HG02938 (cell line): ENCODE data around the gene UNC13C.

Experiments
- ATAC-seq: cut with Tn5 transposase; IDR thresholded peaks from one replicate; pipeline ENCODE4 v1.9.1; 2021; ENCODE audit warnings: mild to moderate bottlenecking, moderate library complexity; ENCODE audit not compliant: unreplicated experiment

Gene UNC13C

GRCh38 chr15:54282228-54282836 is 304.1 kb downstream of the UNC13C start:
- no peak for ATAC-seq

GRCh38 chr15:54288049-54288448 is 309.8 kb downstream of the UNC13C start:
- ATAC-seq: peak; percentile 39

- peak; percentile 93 for ATAC-seq
Observed at GRCh38 chr15:54289590-54290136, 311.4 kb downstream of the UNC13C start.

- peak; percentile 68 for ATAC-seq
Observed at GRCh38 chr15:54298396-54298795, 320.2 kb downstream of the UNC13C start.

DNA sequence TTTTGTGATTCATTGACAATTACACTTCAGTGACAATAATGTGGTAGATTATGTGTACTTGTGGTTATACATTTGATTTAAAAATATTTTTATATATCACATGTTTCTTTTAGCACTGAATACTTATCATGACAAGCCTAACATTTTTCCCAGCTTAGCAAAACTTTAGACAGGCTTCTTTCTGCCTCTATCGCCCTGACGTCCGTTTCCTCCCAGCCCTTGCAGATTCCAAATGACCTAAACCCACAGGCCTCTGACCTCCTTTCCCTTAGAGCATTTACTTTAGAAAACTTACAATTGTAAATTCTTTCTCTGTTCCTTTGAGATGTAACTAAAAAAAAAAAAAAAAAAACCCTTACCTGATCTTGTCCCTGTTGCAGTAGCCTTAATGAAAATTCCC is 326.1 kb downstream of the UNC13C start:
- no peak for ATAC-seq

GRCh38 chr15:54305138-54305537 is 326.9 kb downstream of the UNC13C start:
- ATAC-seq: no peak

DNA sequence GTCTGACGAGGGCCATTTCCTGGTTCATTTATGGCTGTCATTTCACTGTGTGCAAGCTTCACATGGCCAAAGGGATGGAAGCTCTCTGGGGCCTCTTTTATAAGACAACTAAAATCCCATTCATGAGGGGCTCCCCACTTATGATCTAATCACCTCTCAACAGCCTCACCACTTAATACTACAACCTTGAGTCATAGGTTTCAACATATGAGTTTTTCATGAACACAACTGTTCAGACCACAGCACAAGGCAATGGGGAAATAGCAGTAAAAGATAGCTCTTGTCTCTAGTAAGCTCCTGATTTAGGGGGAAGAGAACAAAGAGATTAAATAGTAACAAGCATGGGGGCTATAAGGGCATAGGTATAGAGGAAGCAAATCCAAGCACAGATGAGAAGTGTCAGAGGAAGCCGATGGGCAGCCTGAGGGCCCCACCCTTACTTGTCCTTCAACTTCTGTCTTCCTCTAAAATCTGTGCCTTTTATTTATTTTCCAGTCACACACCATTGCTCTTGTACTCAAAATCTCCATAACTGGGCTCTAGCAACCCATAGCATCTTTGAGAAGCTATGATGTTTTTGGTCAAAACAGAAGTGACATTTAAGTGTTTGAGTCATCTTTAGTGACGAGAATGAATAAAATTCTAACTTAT is 329.1 kb downstream of the UNC13C start:
- peak; percentile 52 for ATAC-seq

- no peak for ATAC-seq
Observed at GRCh38 chr15:54307926-54308325, 329.7 kb downstream of the UNC13C start.

DNA sequence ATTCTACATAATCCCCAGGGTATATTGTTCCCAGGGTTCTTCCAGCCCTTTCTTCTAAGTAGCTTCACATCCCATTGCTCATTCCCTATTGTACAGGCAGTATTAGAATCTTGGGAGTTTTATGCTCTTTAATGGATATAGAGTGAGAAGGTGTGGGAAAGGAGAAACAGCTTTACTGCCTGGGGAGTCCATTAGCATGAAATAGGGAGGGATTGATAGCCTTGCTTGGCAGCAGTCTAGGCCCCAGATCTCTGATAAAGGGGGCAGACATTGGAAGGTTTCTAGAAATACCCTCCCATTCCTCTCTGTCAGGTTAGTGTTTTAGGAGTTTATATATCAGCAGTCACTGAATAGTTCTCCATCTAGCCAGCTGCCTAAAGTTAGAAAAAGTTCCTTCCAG is 334.3 kb downstream of the UNC13C start:
- ATAC-seq: no peak

GRCh38 chr15:54321426-54321825 is 343.2 kb downstream of the UNC13C start:
- ATAC-seq: no peak

GRCh38 chr15:54322341-54322740 is 344.1 kb downstream of the UNC13C start:
- no peak for ATAC-seq

- ATAC-seq: no peak
Observed at GRCh38 chr15:54345301-54345700, 367.1 kb downstream of the UNC13C start.

DNA sequence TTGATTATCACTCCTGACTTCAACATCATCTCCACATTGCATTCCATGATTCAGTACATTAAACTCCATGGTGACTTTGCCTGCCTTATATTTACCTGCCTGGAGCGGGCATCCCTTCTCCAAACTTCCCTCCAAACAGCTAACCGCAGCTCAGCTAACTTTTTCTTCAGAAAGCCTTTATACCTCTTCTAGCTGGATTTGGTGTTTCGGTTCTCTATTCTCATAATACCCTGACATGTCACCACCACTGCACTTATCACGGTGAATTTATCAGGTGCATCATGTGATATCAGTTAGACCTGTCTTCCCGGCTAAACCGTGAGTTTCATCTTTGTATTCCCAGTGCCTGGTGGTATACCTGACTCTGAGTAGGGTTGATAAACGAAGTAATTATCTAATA is 367.6 kb downstream of the UNC13C start:
- no peak for ATAC-seq

- ATAC-seq: peak; percentile 67
Observed at GRCh38 chr15:54347082-54347827, 369.0 kb downstream of the UNC13C start.

- ATAC-seq: no peak
Observed at GRCh38 chr15:54353726-54354125, 375.5 kb downstream of the UNC13C start.

DNA sequence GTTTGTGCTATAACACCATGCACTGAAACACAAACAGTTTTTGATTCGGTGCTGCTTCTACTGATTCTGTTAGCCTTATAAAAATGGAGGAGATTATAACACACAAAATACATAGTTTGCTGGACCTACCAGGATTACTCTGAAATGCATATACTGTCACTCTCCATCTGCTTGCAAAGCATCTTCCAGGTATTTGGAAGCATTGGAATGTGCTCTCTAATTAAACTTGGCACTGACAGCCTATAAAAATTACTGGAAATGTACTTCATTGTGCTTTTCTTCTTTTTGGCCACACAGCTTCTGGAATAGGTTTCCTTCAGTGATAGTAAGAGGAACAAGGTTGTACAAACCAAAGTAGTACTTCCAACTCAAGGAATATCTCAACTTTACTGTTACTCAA is 376.1 kb downstream of the UNC13C start:
- ATAC-seq: no peak

DNA sequence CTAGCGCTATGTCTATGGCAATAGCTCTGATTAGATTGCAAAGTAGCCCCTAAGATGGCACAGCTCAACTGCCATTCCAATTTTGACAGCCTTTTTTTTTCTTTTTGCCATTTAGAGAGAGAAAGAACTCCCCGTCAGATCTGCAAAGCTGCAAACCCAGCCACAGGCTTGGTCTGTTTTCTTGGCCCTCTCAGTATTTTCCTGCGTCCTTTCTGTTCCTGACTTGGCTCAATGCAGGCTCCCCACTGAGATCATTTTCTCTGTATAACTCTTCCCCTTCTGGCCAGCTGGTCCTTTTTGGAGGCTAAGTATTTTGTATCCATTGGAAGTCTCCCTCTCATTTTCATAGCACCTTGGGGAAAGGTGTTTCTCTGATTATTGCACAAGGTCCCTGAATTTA is 386.7 kb downstream of the UNC13C start:
- no peak for ATAC-seq

GRCh38 chr15:54373332-54373731 is 395.1 kb downstream of the UNC13C start:
- no peak for ATAC-seq

- ATAC-seq: no peak
Observed at GRCh38 chr15:54374184-54374952, 396.1 kb downstream of the UNC13C start.

- no peak for ATAC-seq
Observed at GRCh38 chr15:54387799-54388198, 409.6 kb downstream of the UNC13C start.

DNA sequence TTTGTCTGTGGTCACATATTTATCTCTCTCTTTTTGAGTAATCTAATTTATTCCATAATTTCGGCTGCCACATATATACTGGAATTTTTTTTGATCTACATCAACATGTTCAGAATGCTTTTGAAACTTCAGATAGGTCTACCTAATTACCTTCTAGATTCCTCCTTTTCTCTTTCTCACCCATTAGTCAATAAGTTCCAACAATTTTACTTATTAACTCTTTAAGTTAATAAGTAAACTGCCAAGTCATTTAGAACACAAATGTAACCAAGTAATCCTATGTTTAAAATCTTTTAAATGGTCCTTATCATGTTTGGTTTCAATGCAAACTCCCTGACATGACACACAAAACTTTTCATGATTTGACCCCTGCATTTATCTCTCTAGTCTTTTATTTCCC is 410.5 kb downstream of the UNC13C start:
- no peak for ATAC-seq
